Measurements from ENCODE around the gene PCDHGB2.

The PCDHGB2 gene

DNA sequence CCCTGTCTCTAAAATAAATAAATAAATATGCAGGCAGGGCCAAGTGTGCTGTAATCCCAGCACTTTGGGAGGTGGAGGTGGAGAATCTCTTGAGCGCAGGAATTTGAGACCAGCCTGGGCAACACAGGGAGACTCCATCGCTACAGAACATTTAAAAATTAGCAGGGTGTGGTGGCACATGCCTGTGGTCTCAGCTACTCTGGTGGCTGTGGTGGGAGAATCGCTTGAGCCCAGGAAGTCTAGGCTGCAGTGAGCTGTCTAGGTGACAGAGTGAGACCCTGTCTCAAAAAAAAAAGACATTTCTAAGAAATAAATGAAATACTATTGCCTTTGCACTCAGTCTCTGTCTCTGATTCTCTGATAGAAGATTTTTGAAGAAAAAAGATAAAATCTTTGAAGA, 51.8 kb downstream of the PCDHGB2 start:
- H3K27ac ChIP-seq: no peak overlapping the region
- no peak overlapping the region for H3K4me3 ChIP-seq (ENCODE audit: low read depth, low read length)
- no peaks in the 10 kb centered on the region for H3K27me3 ChIP-seq (replicated peaks)
- no peaks in the 10 kb centered on the region for H3K36me3 ChIP-seq (replicated peaks)
- in situ Hi-C loops (cut with HindIII; ENCODE audit: low pct_ligation_motif_present, low sequenced_read_pairs): loop anchor here (25.0 kb wide), 1 partner anchor 101 kb away; no protein-coding TSS in a partner anchor
- no peak for DNase-seq
- TF ChIP-seq, protein P1, sequence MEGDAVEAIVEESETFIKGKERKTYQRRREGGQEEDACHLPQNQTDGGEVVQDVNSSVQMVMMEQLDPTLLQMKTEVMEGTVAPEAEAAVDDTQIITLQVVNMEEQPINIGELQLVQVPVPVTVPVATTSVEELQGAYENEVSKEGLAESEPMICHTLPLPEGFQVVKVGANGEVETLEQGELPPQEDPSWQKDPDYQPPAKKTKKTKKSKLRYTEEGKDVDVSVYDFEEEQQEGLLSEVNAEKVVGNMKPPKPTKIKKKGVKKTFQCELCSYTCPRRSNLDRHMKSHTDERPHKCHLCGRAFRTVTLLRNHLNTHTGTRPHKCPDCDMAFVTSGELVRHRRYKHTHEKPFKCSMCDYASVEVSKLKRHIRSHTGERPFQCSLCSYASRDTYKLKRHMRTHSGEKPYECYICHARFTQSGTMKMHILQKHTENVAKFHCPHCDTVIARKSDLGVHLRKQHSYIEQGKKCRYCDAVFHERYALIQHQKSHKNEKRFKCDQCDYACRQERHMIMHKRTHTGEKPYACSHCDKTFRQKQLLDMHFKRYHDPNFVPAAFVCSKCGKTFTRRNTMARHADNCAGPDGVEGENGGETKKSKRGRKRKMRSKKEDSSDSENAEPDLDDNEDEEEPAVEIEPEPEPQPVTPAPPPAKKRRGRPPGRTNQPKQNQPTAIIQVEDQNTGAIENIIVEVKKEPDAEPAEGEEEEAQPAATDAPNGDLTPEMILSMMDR (IDR thresholded peaks at IDR 0.05; ENCODE audit: low read depth, low read length, missing control alignments): no peak
